Activated naive CD4-positive, alpha-beta T cell treated with anti-CD3 and anti-CD28 coated beads, Interleukin-2, amount 50 U/mL, for 24 hours (primary cell): ENCODE data around the gene DSP.

Experiments used
- H3K27ac Mint-ChIP-seq: one replicate; pipeline ENCODE4 v1.8.0; 2021; ENCODE audit warnings: mild to moderate bottlenecking, mixed read lengths
- H3K27me3 Mint-ChIP-seq: one replicate; pipeline ENCODE4 v1.8.0; 2021; ENCODE audit warnings: mixed read lengths
- H3K36me3 Mint-ChIP-seq: one replicate; pipeline ENCODE4 v1.8.0; 2021; ENCODE audit warnings: mixed read lengths
- H3K4me1 Mint-ChIP-seq: one replicate; pipeline ENCODE4 v1.8.0; 2021; ENCODE audit warnings: mixed read lengths
- H3K4me3 Mint-ChIP-seq: one replicate; pipeline ENCODE4 v1.8.0; 2021; ENCODE audit warnings: mild to moderate bottlenecking, mixed read lengths
- H3K9me3 Mint-ChIP-seq: one replicate; pipeline ENCODE4 v1.8.0; 2021; ENCODE audit warnings: mixed read lengths

The DSP gene, protein sequence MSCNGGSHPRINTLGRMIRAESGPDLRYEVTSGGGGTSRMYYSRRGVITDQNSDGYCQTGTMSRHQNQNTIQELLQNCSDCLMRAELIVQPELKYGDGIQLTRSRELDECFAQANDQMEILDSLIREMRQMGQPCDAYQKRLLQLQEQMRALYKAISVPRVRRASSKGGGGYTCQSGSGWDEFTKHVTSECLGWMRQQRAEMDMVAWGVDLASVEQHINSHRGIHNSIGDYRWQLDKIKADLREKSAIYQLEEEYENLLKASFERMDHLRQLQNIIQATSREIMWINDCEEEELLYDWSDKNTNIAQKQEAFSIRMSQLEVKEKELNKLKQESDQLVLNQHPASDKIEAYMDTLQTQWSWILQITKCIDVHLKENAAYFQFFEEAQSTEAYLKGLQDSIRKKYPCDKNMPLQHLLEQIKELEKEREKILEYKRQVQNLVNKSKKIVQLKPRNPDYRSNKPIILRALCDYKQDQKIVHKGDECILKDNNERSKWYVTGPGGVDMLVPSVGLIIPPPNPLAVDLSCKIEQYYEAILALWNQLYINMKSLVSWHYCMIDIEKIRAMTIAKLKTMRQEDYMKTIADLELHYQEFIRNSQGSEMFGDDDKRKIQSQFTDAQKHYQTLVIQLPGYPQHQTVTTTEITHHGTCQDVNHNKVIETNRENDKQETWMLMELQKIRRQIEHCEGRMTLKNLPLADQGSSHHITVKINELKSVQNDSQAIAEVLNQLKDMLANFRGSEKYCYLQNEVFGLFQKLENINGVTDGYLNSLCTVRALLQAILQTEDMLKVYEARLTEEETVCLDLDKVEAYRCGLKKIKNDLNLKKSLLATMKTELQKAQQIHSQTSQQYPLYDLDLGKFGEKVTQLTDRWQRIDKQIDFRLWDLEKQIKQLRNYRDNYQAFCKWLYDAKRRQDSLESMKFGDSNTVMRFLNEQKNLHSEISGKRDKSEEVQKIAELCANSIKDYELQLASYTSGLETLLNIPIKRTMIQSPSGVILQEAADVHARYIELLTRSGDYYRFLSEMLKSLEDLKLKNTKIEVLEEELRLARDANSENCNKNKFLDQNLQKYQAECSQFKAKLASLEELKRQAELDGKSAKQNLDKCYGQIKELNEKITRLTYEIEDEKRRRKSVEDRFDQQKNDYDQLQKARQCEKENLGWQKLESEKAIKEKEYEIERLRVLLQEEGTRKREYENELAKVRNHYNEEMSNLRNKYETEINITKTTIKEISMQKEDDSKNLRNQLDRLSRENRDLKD (N-terminal part only)

DNA sequence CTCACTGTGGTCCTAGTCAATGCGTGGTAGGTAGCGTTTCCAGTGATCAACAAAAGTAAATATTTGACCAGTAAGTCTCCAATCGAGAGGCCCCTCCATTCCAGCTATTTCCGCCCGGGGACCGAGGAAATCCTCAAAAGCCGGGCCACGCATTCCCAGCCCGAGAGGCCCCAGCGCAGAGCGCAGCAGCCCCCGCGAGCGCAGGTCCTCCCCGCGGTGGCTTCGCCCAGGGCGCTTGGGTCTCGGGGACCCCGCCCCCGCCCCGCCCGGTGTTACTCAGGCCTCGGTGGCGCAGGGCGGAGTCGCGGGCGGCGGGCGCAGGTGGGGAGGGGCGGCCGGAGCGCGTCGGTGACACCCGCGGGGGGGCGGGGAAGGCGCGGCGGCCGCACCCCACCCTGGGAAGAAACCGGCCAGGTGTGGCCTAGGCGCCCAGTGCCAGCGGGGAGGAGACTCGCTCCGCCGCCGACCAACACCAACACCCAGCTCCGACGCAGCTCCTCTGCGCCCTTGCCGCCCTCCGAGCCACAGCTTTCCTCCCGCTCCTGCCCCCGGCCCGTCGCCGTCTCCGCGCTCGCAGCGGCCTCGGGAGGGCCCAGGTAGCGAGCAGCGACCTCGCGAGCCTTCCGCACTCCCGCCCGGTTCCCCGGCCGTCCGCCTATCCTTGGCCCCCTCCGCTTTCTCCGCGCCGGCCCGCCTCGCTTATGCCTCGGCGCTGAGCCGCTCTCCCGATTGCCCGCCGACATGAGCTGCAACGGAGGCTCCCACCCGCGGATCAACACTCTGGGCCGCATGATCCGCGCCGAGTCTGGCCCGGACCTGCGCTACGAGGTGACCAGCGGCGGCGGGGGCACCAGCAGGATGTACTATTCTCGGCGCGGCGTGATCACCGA, at the start of gene DSP:
Gene DSP (plus strand): TSS at position 497 of the 890 bp plus-strand sequence. CDS start 245 bp downstream, at position 742.
- no peaks in the 10 kb centered on the region for H3K36me3 Mint-ChIP-seq
- no peaks in the 10 kb centered on the region for H3K9me3 Mint-ChIP-seq
- peaks cover 51% of the 10 kb centered on the region for H3K27me3 Mint-ChIP-seq
- peak within 1 kb of the TSS; percentile 78 for H3K4me3 Mint-ChIP-seq
- no peak within 1 kb of the TSS for H3K27ac Mint-ChIP-seq
- peaks cover 7% of the 10 kb centered on the region for H3K4me1 Mint-ChIP-seq

DNA sequence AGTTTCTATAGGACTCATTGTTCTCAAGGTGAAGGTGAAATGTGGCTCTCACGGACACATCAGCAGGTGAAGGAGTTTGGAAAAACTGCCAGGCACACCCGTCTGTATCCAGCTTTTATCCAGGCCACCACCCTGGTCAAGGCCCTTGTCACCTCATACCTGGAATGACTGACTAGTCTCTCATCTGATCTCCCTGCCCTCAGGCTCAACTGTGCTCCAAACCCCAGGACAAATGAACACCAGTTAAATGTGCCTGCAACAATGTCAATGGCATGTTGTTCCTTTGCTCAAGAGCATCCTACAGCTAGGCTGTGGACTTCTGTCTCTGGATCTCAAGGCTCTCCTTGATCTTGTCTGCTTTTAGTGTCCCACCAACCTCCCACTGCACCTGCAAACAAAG, 47.6 kb upstream of the DSP start:
- Mint-ChIP-seq H3K36me3 (no peaks in the 10 kb centered on the region), H3K27ac (no peak overlapping the region)

DNA sequence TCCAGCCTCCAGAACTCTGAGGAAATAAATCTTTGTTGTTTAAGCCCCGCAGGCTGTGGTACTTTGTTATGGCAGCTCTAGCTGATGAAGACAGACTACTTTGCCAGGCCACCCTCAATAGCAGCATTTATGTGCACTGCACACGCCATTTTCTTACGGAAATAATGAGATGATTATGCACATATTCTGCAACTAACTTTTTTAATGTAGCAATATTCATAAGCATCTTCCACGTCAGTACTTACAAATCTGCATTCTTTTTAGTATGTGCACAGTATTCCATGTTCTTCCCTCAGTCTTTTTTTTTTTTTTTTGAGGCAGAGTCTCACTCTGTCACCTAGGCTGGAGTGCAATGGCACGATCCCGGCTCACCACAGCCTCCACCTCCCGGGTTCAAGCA, 46.8 kb upstream of the DSP start:
- no peaks in the 10 kb centered on the region for H3K36me3 Mint-ChIP-seq
- no peak overlapping the region for H3K27ac Mint-ChIP-seq
- H3K4me1 Mint-ChIP-seq, result no peaks in the 10 kb centered on the region
- no peak overlapping the region for H3K4me3 Mint-ChIP-seq
- H3K9me3 Mint-ChIP-seq, result no peaks in the 10 kb centered on the region
- H3K27me3 Mint-ChIP-seq, result peaks cover 12% of the 10 kb centered on the region

More for the DNA sequence above, 47.6 kb upstream of the DSP start:
- Mint-ChIP-seq H3K27me3 (peaks cover 13% of the 10 kb centered on the region), H3K4me3 (no peak overlapping the region), H3K9me3 (no peaks in the 10 kb centered on the region), H3K4me1 (no peaks in the 10 kb centered on the region)

DNA sequence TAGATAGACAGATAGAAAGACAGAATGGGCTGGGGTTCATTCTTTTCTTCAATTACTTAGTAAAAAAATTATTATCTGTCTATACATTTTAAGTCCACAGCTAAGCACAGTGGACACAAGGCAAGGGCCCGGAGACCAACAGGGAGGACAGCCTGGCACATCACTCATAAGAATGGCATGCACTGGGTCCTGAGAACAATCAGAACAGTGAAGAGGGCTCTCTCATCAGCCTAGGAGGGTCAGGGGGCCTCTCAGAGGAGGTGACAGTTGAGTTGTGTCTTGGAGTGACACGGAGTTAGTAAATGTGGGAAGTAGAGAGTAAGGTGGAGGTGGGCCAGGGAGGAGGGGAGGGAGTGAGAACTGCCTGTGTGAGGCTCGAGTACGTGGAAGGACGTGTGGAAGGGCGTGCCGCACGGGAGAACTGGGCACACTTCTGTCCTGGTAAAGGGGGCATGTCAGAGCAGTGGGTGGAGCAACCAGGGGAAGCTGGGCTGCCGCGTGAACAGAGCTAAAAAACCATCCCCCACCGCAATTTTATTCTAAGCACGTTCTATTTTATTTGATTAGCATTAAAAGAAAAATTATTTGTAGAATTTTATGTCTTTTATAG, 45.1 kb upstream of the DSP start:
- no peaks in the 10 kb centered on the region for H3K9me3 Mint-ChIP-seq
- H3K27ac Mint-ChIP-seq, result no peak overlapping the region
- no peak overlapping the region for H3K4me3 Mint-ChIP-seq
- no peaks in the 10 kb centered on the region for H3K36me3 Mint-ChIP-seq
- H3K4me1 Mint-ChIP-seq, result no peaks in the 10 kb centered on the region
- H3K27me3 Mint-ChIP-seq, result peaks cover 16% of the 10 kb centered on the region

- H3K9me3 Mint-ChIP-seq, result no peaks in the 10 kb centered on the region
- no peaks in the 10 kb centered on the region for H3K4me1 Mint-ChIP-seq
- H3K27me3 Mint-ChIP-seq, result peaks cover 5% of the 10 kb centered on the region
- H3K27ac Mint-ChIP-seq, result no peak overlapping the region
- H3K36me3 Mint-ChIP-seq, result no peaks in the 10 kb centered on the region
- H3K4me3 Mint-ChIP-seq, result no peak overlapping the region
Measured at GRCh38 chr6:7500752-7501282, 40.7 kb upstream of the DSP start.

GRCh38 chr6:7502743-7503142, 38.7 kb upstream of the DSP start:
- Mint-ChIP-seq H3K9me3 (no peaks in the 10 kb centered on the region), H3K4me1 (no peaks in the 10 kb centered on the region), H3K4me3 (no peak overlapping the region), H3K27ac (no peak overlapping the region), H3K27me3 (peaks cover 5% of the 10 kb centered on the region), H3K36me3 (no peaks in the 10 kb centered on the region)

- H3K4me3 Mint-ChIP-seq, result no peak overlapping the region
Measured at GRCh38 chr6:7504041-7504440, 37.4 kb upstream of the DSP start.

DNA sequence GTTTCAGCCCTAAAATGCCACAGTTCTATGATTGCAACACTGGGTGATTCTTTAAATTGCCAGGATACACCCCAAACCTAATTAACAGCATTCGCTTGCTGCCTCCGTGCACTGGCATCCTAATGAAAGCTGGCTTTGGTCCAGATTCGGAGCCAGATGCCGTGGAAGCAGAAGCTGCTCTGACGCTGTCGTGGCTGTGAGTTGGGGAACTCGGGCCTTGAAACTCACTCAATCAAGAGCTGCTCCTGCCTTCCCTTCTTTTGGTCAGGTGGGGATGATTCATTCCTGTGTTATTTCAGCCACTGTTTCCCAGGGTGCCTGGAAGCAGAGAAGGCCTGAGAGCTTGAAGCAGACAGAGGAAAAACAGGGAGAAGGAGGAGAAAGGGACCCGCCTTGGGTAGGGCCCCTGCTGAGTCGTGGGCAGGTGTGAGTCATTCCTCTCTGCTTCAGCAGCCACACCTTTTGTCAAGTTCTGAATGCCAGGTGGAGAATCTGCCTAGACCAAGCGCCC, 36.2 kb upstream of the DSP start:
- no peak overlapping the region for H3K4me3 Mint-ChIP-seq
- no peaks in the 10 kb centered on the region for H3K9me3 Mint-ChIP-seq
- no peak overlapping the region for H3K27ac Mint-ChIP-seq
- peaks cover 2% of the 10 kb centered on the region for H3K27me3 Mint-ChIP-seq
- no peaks in the 10 kb centered on the region for H3K36me3 Mint-ChIP-seq
- no peaks in the 10 kb centered on the region for H3K4me1 Mint-ChIP-seq

More at GRCh38 chr6:7504041-7504440, 37.4 kb upstream of the DSP start:
- Mint-ChIP-seq H3K4me1 (no peaks in the 10 kb centered on the region), H3K9me3 (no peaks in the 10 kb centered on the region), H3K36me3 (no peaks in the 10 kb centered on the region), H3K27me3 (peaks cover 5% of the 10 kb centered on the region), H3K27ac (no peak overlapping the region)

DNA sequence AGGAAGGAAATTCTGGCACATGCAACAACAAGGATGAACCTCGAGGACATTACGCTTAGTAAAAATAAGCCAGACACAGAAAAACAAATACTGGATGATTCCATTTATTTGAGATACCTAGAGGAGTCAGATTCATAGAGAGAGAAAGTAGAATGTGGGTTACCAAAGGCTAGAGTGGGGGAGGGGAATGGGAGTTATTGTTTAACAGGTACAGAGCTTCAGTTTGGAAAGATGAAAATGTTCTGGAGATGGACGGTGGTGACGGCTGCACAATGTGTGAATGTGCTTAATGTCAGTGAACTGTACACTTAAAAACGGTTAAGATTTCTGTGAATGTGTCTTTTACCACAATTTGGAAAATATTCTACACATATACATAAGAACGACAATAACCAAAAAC, 33.9 kb upstream of the DSP start:
- Mint-ChIP-seq H3K9me3 (no peaks in the 10 kb centered on the region), H3K4me3 (no peak overlapping the region), H3K36me3 (no peaks in the 10 kb centered on the region), H3K27ac (no peak overlapping the region), H3K4me1 (no peaks in the 10 kb centered on the region), H3K27me3 (peaks cover 3% of the 10 kb centered on the region)

DNA sequence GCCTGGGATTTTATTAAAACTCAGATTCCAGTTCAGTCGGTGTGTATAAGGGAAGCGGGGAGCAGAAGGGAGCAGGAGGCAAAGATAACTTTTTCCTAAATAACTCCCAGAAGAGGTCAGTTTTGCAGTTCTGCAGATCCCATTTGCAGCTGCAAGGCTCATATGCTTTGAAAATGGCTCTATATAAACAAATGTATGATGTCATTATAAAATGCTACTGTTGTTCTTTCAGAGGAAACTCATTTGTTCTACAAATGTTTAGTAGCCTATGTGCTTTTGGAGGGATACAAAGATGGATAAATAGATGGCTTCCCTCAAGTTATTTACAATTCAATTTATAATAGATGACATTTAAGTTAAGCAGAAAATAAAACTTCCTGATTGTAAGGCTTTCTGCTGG, 29.2 kb upstream of the DSP start:
- no peaks in the 10 kb centered on the region for H3K4me1 Mint-ChIP-seq
- no peaks in the 10 kb centered on the region for H3K9me3 Mint-ChIP-seq
- H3K27ac Mint-ChIP-seq, result no peak overlapping the region
- no peak overlapping the region for H3K4me3 Mint-ChIP-seq
- no peaks in the 10 kb centered on the region for H3K36me3 Mint-ChIP-seq
- peaks cover 5% of the 10 kb centered on the region for H3K27me3 Mint-ChIP-seq

DNA sequence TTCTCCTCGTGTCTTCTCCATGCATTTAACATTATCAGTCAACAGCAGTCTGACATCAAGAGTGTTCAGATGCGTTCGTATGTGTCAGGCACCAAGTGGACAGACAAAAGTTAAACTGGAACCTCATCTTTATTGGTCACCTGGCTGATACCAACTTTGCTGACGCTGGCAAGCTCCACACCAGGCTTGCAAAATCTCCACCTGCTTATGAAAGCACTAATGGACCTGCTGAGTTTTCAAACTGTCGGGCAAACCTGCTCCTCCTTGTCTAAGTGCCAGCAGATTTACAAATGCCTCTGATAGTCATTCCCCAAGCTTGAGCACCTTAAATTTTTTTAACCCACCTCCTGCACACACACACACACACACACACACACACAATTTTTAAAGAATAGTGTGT, 27.9 kb upstream of the DSP start:
- H3K9me3 Mint-ChIP-seq, result no peaks in the 10 kb centered on the region
- peaks cover 5% of the 10 kb centered on the region for H3K27me3 Mint-ChIP-seq
- no peak overlapping the region for H3K27ac Mint-ChIP-seq
- no peak overlapping the region for H3K4me3 Mint-ChIP-seq
- no peaks in the 10 kb centered on the region for H3K36me3 Mint-ChIP-seq
- H3K4me1 Mint-ChIP-seq, result no peaks in the 10 kb centered on the region

DNA sequence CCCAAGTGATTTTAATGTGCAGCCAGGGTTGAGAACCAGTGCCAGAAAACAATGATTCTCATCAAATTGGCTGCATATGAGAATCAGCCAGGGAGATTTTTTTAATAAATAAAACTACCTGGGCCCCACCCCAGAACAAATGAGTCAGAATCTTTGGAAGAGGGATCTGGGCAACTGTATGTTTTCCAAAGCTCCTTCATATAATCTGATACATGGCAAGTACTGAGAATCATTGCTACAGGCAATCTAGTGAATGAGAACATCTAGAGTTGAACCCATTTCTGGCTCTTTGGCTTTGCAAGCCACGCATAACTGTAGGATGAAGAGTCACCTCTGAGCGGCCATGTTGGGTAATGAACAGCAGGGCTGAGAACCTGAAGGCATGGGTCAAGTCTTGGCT, 26.1 kb upstream of the DSP start:
- no peak overlapping the region for H3K4me3 Mint-ChIP-seq
- no peak overlapping the region for H3K27ac Mint-ChIP-seq
- no peaks in the 10 kb centered on the region for H3K36me3 Mint-ChIP-seq
- H3K9me3 Mint-ChIP-seq, result no peaks in the 10 kb centered on the region
- no peaks in the 10 kb centered on the region for H3K4me1 Mint-ChIP-seq
- peaks cover 5% of the 10 kb centered on the region for H3K27me3 Mint-ChIP-seq

- no peaks in the 10 kb centered on the region for H3K4me1 Mint-ChIP-seq
- H3K27ac Mint-ChIP-seq, result no peak overlapping the region
- H3K4me3 Mint-ChIP-seq, result no peak overlapping the region
- peaks cover 14% of the 10 kb centered on the region for H3K27me3 Mint-ChIP-seq
- no peaks in the 10 kb centered on the region for H3K9me3 Mint-ChIP-seq
- H3K36me3 Mint-ChIP-seq, result no peaks in the 10 kb centered on the region
Measured at GRCh38 chr6:7518877-7519276, 22.6 kb upstream of the DSP start.

DNA sequence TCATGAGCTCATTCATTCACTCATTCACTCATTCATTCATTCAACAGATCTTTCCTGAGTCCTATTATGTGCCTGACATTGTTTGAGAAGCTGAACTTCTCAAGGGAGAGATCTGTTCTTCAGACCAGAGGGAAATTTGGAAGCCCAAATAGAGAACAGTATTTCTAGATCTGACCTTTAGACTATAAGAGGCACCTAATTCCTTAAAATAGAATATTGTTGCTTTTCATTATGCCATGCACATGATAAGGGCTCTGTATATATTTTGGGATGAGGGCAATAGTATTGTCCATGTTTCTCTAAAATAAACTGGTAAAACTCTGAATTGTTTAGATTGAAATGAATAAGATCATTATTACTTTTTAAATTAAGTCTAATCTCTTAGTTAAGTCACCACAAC, 18.6 kb upstream of the DSP start:
- Mint-ChIP-seq H3K27me3 (peaks cover 35% of the 10 kb centered on the region), H3K9me3 (no peaks in the 10 kb centered on the region), H3K36me3 (no peaks in the 10 kb centered on the region), H3K4me1 (no peaks in the 10 kb centered on the region), H3K4me3 (no peak overlapping the region), H3K27ac (no peak overlapping the region)
